Central memory CD8-positive, alpha-beta T cell (primary cell): Measurements from ENCODE around the gene MMAB.

Experiments used
- ATAC-seq: fragments of 150-1000 bp; cut with Tn5 transposase; replicated peaks from 2 replicates; pipeline ENCODE4 v1.10.0; 2022; ENCODE audit warnings: mild to moderate bottlenecking, moderate FRiP score, moderate number of reproducible peaks; ENCODE audit not compliant: poor library complexity, severe bottlenecking; ENCODE audit errors: extremely low read depth
- DNase-seq, 2 donors: peaks; one replicate each; pipeline ENCODE4 v3.0.0; 2021; ENCODE audit warnings: low spot score in 2 of 2
- H3K27ac Mint-ChIP-seq: one replicate; pipeline ENCODE4 v1.8.0; 2022; ENCODE audit warnings: low read depth, mild to moderate bottlenecking, moderate library complexity, mixed read lengths
- H3K27me3 Mint-ChIP-seq: one replicate; pipeline ENCODE4 v1.8.0; 2022; ENCODE audit warnings: mixed read lengths
- H3K36me3 Mint-ChIP-seq: one replicate; pipeline ENCODE4 v1.8.0; 2022; ENCODE audit warnings: mild to moderate bottlenecking, moderate library complexity, mixed read lengths; ENCODE audit not compliant: insufficient read depth
- H3K4me1 Mint-ChIP-seq: one replicate; pipeline ENCODE4 v1.8.0; 2022; ENCODE audit warnings: mixed read lengths
- H3K4me3 Mint-ChIP-seq: one replicate; pipeline ENCODE4 v1.8.0; 2022; ENCODE audit warnings: mild to moderate bottlenecking, moderate library complexity, mixed read lengths
- H3K9me3 Mint-ChIP-seq: one replicate; pipeline ENCODE4 v1.8.0; 2022; ENCODE audit warnings: mixed read lengths

MMAB gene

GRCh38 chr12:109573029-109573913 lies at the start of gene MMAB, which contains the start of gene MVK:
Gene MMAB (minus strand): TSS chr12:109573504. CDS start chr12:109573480, 24 bp downstream.
Gene MVK (plus strand): TSS chr12:109573794. CDS start chr12:109574823, 1,029 bp downstream.
- peaks cover 27% of the 10 kb centered on the region for H3K4me1 Mint-ChIP-seq
- no peaks in the 10 kb centered on the region for H3K9me3 Mint-ChIP-seq
- H3K27ac Mint-ChIP-seq, result peak within 1 kb of the TSS; percentile 97
- H3K36me3 Mint-ChIP-seq, result peaks cover 19% of the 10 kb centered on the region
- ATAC-seq (peak; percentile 95), DNase-seq (peak; percentile 95 to 98)
- H3K27me3 Mint-ChIP-seq, result no peaks in the 10 kb centered on the region
- H3K4me3 Mint-ChIP-seq, result peak within 1 kb of the TSS; percentile 95

DNA sequence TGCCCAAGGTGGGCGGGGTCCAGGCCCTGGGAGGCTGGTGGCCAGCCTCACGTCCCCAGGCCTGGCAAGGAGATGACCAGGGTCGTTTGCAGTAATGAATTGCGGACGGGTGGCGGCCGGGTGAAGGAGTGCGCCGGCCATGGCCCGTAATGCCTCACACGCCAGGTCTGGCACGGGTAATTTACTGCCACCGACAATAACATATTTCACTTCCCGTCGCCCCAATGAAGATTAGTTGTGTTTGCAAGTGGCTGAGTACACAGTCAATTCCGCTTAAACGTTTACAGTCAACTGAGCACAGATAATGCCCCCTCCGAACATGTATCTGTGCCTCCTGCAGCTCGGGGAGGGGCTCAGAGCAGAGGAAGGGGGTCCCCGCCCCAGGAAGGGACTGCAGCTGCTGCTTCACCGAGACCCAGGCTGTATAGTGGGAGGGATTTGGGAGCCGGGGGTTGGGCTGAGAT lies 48.6 kb upstream of the MMAB start:
- Mint-ChIP-seq H3K27ac (no peak overlapping the region), H3K9me3 (no peaks in the 10 kb centered on the region), H3K4me1 (peaks cover 5% of the 10 kb centered on the region), H3K4me3 (no peak overlapping the region), H3K27me3 (peaks cover 45% of the 10 kb centered on the region), H3K36me3 (peaks cover 2% of the 10 kb centered on the region)
- no peak for ATAC-seq
- DNase-seq, result no peak

DNA sequence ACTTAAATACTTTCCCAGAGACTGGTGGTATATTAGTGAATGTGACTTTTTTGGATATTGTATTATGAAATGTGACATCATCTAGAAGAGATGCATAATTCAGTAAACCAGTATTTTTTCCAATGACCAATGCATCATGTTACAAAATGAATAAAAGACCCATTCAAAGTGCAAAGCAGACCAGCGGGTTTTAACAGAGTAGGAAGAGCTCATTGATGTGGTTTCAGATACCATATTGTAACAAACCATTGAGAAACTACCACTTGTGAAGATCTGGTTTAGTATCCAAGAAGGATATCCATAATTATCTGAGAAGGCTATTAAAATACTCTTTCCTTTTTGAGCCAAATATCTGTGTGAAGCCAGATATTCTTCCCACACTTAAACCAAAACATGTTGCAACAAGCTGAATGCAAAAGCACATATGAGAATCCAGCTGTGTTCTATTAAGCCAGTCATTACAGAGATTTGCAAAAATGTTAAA lies 47.9 kb upstream of the MMAB start:
- H3K27ac Mint-ChIP-seq, result no peak overlapping the region
- no peaks in the 10 kb centered on the region for H3K9me3 Mint-ChIP-seq
- ATAC-seq (no peak), DNase-seq (no peak)
- H3K4me3 Mint-ChIP-seq, result no peak overlapping the region
- H3K27me3 Mint-ChIP-seq, result peaks cover 45% of the 10 kb centered on the region
- peaks cover 2% of the 10 kb centered on the region for H3K36me3 Mint-ChIP-seq
- H3K4me1 Mint-ChIP-seq, result peaks cover 5% of the 10 kb centered on the region

DNA sequence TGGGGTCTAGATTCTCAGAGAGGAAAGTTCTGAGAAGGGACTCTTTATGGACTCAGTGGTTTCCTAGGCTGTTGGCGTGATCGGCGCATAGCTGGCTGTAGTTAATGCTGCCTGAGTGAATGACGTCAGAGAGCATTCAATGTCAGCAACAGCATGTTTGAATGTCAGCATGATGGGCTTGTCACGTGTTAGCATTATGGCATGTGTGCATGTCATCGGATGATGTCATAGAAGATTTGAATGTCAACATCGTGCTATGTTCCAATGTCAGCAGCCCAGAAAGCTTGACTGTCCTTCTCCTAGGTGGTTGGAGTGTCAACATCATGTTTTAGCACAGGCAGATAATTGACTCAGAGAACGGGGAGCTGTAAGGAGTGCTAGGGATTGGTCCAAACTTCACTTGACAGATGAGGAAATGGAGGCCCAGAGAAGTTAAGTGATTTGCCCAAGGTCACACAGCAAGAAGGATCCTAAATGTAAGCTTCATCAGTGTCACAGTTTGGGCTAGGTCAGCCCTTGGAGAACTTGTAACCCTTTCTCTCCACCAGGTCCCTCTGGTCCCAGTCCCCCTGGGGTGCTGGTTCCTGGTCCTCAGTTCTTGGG lies 45.8 kb upstream of the MMAB start:
- Mint-ChIP-seq H3K27ac (no peak overlapping the region), H3K4me1 (peaks cover 5% of the 10 kb centered on the region), H3K27me3 (peaks cover 50% of the 10 kb centered on the region), H3K36me3 (no peaks in the 10 kb centered on the region), H3K9me3 (no peaks in the 10 kb centered on the region), H3K4me3 (no peak overlapping the region)
- DNase-seq (no peak), ATAC-seq (no peak)

- Mint-ChIP-seq H3K27ac (no peak overlapping the region), H3K4me1 (peaks cover 5% of the 10 kb centered on the region), H3K9me3 (no peaks in the 10 kb centered on the region), H3K4me3 (no peak overlapping the region), H3K27me3 (peaks cover 58% of the 10 kb centered on the region), H3K36me3 (no peaks in the 10 kb centered on the region)
- DNase-seq (no peak), ATAC-seq (no peak)
These were observed 44.8 kb upstream of the MMAB start for GRCh38 chr12:109618082-109618481.

GRCh38 chr12:109617491-109617890 lies 44.2 kb upstream of the MMAB start:
- Mint-ChIP-seq H3K4me3 (no peak overlapping the region), H3K36me3 (no peaks in the 10 kb centered on the region), H3K9me3 (no peaks in the 10 kb centered on the region), H3K27me3 (peaks cover 55% of the 10 kb centered on the region), H3K4me1 (peaks cover 5% of the 10 kb centered on the region), H3K27ac (peak overlapping the region; percentile 75)
- ATAC-seq (no peak), DNase-seq (no peak)

DNA sequence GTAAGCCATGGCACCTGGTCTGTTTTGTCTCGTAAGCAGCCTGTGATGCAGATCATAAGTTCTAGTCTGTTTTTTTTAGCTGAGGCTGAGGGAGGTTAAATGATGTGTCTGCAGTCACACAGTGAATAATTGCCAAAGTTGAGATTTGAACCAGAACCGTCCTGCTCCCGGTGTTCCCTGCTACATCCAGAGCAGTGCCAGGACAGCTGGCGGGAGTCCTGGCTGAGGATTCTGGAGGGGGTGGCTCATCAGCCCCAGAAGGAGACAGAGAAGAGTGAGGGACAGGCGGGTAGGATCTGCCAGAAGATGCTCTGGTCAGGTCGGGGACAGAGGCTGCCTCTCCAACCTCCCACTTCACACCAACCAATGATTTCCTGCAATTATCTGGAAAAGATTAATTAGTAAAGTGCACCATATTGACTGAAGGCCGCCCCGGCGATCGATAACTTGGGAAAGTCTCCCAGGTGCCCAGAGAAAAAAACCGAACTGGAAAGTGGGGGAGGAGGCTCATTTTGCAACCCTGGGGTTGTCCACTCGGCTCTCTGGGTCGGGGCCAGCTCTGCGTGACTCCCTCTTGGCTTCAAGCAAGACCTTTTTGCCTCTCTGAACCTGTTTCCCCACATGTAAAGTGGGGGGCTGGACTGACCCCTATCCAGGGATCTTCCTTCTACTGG lies 42.4 kb upstream of the MMAB start:
- ATAC-seq (no peak), DNase-seq (no peak)
- no peaks in the 10 kb centered on the region for H3K4me1 Mint-ChIP-seq
- no peaks in the 10 kb centered on the region for H3K9me3 Mint-ChIP-seq
- no peaks in the 10 kb centered on the region for H3K36me3 Mint-ChIP-seq
- H3K27ac Mint-ChIP-seq, result no peak overlapping the region
- H3K4me3 Mint-ChIP-seq, result no peak overlapping the region
- peaks cover 62% of the 10 kb centered on the region for H3K27me3 Mint-ChIP-seq

- Mint-ChIP-seq H3K27ac (no peak overlapping the region), H3K4me1 (no peaks in the 10 kb centered on the region), H3K36me3 (no peaks in the 10 kb centered on the region), H3K9me3 (no peaks in the 10 kb centered on the region), H3K27me3 (peaks cover 64% of the 10 kb centered on the region), H3K4me3 (no peak overlapping the region)
- DNase-seq, result no peak
- ATAC-seq, result no peak
These were observed 40.5 kb upstream of the MMAB start for GRCh38 chr12:109613649-109614455.

- DNase-seq (no peak), ATAC-seq (no peak)
- Mint-ChIP-seq H3K27me3 (peaks cover 64% of the 10 kb centered on the region), H3K4me3 (no peak overlapping the region), H3K27ac (no peak overlapping the region), H3K4me1 (no peaks in the 10 kb centered on the region), H3K36me3 (no peaks in the 10 kb centered on the region), H3K9me3 (no peaks in the 10 kb centered on the region)
These were observed 39.7 kb upstream of the MMAB start for GRCh38 chr12:109612975-109613502.

GRCh38 chr12:109612003-109612402 lies 38.7 kb upstream of the MMAB start:
- H3K9me3 Mint-ChIP-seq, result no peaks in the 10 kb centered on the region
- no peak overlapping the region for H3K4me3 Mint-ChIP-seq
- H3K4me1 Mint-ChIP-seq, result no peaks in the 10 kb centered on the region
- H3K27me3 Mint-ChIP-seq, result peaks cover 63% of the 10 kb centered on the region
- H3K36me3 Mint-ChIP-seq, result no peaks in the 10 kb centered on the region
- no peak overlapping the region for H3K27ac Mint-ChIP-seq
- no peak for ATAC-seq
- no peak for DNase-seq

DNA sequence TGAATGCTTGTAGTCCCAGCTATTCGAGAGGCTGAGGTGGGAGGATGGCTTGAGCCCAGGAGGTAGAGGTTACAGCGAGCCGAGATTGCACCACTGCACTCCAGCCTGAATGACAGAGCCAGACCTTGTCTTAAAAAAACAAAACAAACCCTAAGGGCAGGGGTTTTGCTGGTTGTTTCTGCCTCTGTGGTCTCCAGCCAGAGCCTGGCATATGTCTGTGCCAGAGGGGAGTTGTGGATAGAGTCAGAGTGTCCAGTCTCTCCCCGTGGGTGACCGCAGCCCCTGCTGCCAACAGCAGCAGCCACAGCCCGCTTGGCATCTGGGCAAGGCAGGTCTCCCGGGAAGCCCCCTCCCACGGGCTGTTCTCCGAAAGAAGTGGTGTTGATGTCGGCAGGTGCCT lies 37.9 kb upstream of the MMAB start:
- Mint-ChIP-seq H3K36me3 (no peaks in the 10 kb centered on the region), H3K27me3 (peaks cover 55% of the 10 kb centered on the region), H3K4me1 (no peaks in the 10 kb centered on the region), H3K27ac (no peak overlapping the region), H3K9me3 (no peaks in the 10 kb centered on the region), H3K4me3 (no peak overlapping the region)
- DNase-seq (no peak), ATAC-seq (no peak)

- no peak overlapping the region for H3K27ac Mint-ChIP-seq
- DNase-seq (no peak), ATAC-seq (no peak)
- H3K9me3 Mint-ChIP-seq, result no peaks in the 10 kb centered on the region
- no peak overlapping the region for H3K4me3 Mint-ChIP-seq
- H3K36me3 Mint-ChIP-seq, result no peaks in the 10 kb centered on the region
- H3K27me3 Mint-ChIP-seq, result peaks cover 48% of the 10 kb centered on the region
- no peaks in the 10 kb centered on the region for H3K4me1 Mint-ChIP-seq
These were observed 37.2 kb upstream of the MMAB start for GRCh38 chr12:109610523-109610922.
